Activated T-helper 17 cell treated with anti-CD3 and anti-CD28 coated beads, Interleukin-2, amount 50 U/mL, for 72 hours (primary cell): ENCODE measurements around the gene ADARB2. TPM values are rescaled to one million over a fixed set of nuclear protein-coding genes. Genes with fewer than 3 reads are reported as not detected.

ENCODE experiments used
- ATAC-seq: fragments of 150-1000 bp; cut with Tn5 transposase; replicated peaks from 2 replicates; pipeline ENCODE4 v1.10.0; 2021; ENCODE audit warnings: mild to moderate bottlenecking, moderate library complexity
- H3K27ac Mint-ChIP-seq: one replicate; pipeline ENCODE4 v1.8.0; 2022; ENCODE audit warnings: mixed read lengths
- H3K27me3 Mint-ChIP-seq: one replicate; pipeline ENCODE4 v1.8.0; 2022; ENCODE audit warnings: mixed read lengths
- H3K36me3 Mint-ChIP-seq: one replicate; pipeline ENCODE4 v1.8.0; 2022; ENCODE audit warnings: low read depth, mild to moderate bottlenecking, mixed read lengths
- H3K4me1 Mint-ChIP-seq: one replicate; pipeline ENCODE4 v1.8.0; 2022; ENCODE audit warnings: mixed read lengths
- H3K4me3 Mint-ChIP-seq: one replicate; pipeline ENCODE4 v1.8.0; 2022; ENCODE audit warnings: mild to moderate bottlenecking, mixed read lengths
- H3K9me3 Mint-ChIP-seq: one replicate; pipeline ENCODE4 v1.8.0; 2022; ENCODE audit warnings: mixed read lengths
- total RNA-seq, 2 donors: library from RNA; stranded (reverse); gene quantifications; one replicate each; pipeline ENCODE4 v1.2.3, GENCODE V29; 2022

Gene ADARB2
- total RNA-seq, 2 donors from 2014 or later, result not detected

DNA sequence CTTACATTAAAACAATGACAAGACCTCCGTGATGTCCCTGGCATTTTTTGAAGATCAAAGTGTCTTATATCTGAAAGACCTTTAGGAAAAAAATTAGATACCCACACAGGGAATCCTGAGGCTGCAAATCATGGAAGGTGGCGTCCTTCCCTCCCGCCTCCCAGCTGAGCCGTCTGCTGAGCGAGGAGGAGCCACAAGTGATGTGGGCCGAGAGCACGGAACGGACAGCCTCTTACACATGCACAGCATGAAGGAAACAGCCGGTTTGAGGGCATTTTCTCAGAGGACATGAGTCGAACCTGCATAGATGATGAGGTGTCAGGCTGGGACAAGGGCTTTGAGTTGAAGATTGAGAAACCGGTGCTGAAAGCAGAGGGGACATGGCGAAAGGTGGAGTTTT, 163.3 kb downstream of the ADARB2 start:
- H3K27me3 Mint-ChIP-seq, result peaks cover 21% of the 10 kb centered on the region
- ATAC-seq, result no peak

GRCh38 chr10:1573334-1573969, 163.9 kb downstream of the ADARB2 start:
- H3K27me3 Mint-ChIP-seq, result peaks cover 21% of the 10 kb centered on the region
- no peak for ATAC-seq
- H3K9me3 Mint-ChIP-seq, result no peaks in the 10 kb centered on the region
- no peaks in the 10 kb centered on the region for H3K36me3 Mint-ChIP-seq
- H3K27ac Mint-ChIP-seq, result no peak overlapping the region
- peaks cover 12% of the 10 kb centered on the region for H3K4me1 Mint-ChIP-seq
- H3K4me3 Mint-ChIP-seq, result no peak overlapping the region

More for the DNA sequence above, 163.3 kb downstream of the ADARB2 start:
- peaks cover 12% of the 10 kb centered on the region for H3K4me1 Mint-ChIP-seq
- no peak overlapping the region for H3K27ac Mint-ChIP-seq
- no peaks in the 10 kb centered on the region for H3K9me3 Mint-ChIP-seq
- no peaks in the 10 kb centered on the region for H3K36me3 Mint-ChIP-seq
- H3K4me3 Mint-ChIP-seq, result no peak overlapping the region

- Mint-ChIP-seq H3K27ac (no peak overlapping the region), H3K4me3 (no peak overlapping the region), H3K4me1 (peaks cover 12% of the 10 kb centered on the region), H3K36me3 (no peaks in the 10 kb centered on the region), H3K27me3 (peaks cover 21% of the 10 kb centered on the region), H3K9me3 (no peaks in the 10 kb centered on the region)
- ATAC-seq, result no peak
Measured at GRCh38 chr10:1572519-1573333, 164.6 kb downstream of the ADARB2 start.

DNA sequence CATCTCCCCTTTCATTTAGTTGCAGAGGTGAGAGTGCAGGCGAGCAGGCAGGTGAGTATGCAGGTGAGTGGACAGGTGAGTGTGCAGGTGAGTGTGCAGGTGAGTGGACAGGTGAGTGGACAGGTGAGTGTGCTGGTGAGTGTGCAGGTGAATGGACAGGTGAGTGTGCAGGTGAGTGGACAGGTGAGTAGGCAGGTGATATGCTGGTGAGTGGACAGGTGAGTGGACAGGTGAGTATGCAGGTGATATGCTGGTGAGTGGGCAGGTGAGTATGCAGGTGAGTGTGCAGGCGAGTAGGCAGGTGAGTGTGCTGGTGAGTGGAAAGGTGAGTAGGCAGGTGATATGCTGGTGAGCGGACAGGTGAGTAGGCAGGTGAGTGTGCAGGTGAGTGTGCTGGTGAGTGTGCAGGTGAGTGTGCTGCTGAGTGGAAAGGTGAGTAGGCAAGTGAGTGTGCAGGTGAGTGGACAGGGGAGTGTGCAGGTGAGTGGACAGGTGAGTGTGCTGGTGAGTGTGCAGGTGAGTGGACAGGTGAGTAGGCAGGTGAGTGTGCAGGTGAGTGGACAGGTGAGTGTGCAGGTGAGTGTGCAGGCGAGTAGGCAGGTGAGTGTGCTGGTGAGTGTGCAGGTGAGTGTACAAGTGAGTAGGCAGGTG, 165.6 kb downstream of the ADARB2 start:
- H3K36me3 Mint-ChIP-seq, result no peaks in the 10 kb centered on the region
- H3K4me3 Mint-ChIP-seq, result no peak overlapping the region
- peaks cover 21% of the 10 kb centered on the region for H3K27me3 Mint-ChIP-seq
- peaks cover 12% of the 10 kb centered on the region for H3K4me1 Mint-ChIP-seq
- no peak overlapping the region for H3K27ac Mint-ChIP-seq
- no peaks in the 10 kb centered on the region for H3K9me3 Mint-ChIP-seq
- ATAC-seq, result no peak

DNA sequence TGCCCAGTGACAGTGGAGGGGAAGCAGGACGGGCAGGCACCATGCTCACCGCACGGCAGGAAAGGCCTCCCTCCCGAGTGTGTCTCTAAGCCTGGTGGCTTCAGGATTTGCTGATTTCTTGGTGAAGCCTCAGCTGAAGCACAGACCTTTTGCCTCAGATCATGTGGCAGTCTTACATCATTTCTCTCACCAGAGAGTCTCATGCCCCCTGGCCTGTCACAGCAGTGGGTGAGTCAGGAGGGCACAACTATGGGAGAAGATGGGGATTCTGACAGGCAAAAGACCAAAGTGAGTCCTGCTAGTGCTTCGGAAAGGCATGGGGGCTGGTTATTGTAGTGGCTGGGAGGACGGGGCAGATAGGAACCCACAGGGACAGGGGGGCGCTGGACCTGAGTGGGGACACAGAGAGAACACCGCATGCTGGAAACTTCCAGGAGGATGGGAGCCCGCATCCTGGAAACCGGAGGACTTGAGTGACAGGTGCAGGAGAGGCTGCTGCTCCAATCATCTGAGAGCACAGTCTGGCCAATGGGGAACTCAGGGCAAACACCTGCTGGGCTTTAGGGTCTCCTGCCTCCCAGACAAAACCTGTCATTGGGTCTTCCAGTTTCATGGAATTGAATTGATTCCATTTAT, 166.8 kb downstream of the ADARB2 start:
- no peak for ATAC-seq
- H3K36me3 Mint-ChIP-seq, result no peaks in the 10 kb centered on the region
- H3K27me3 Mint-ChIP-seq, result peaks cover 21% of the 10 kb centered on the region
- H3K4me1 Mint-ChIP-seq, result peaks cover 12% of the 10 kb centered on the region
- no peaks in the 10 kb centered on the region for H3K9me3 Mint-ChIP-seq
- no peak overlapping the region for H3K27ac Mint-ChIP-seq
- no peak overlapping the region for H3K4me3 Mint-ChIP-seq

DNA sequence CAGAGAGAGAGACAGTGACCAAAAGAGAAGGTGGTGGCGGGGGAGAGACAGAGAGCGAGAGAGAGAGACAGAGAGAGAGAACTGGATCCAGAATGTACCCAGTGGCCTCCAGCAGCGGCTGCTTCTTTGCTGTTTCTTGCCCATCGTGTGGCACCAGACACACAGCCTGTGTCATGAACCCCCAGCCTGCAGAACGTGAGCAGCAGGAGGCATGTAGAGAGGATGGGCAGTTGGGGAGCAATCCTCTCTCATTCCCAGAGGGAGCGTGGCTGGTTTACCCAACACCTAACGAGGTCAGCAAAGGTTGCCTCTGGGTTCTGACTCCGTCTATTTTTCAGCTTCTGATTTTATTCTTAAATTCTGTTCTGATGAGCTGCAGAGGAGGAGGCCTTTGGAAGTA, 168.1 kb downstream of the ADARB2 start:
- ATAC-seq, result no peak
- no peak overlapping the region for H3K27ac Mint-ChIP-seq
- H3K4me1 Mint-ChIP-seq, result peaks cover 12% of the 10 kb centered on the region
- H3K27me3 Mint-ChIP-seq, result peaks cover 21% of the 10 kb centered on the region
- H3K4me3 Mint-ChIP-seq, result no peak overlapping the region
- no peaks in the 10 kb centered on the region for H3K36me3 Mint-ChIP-seq
- H3K9me3 Mint-ChIP-seq, result no peaks in the 10 kb centered on the region

DNA sequence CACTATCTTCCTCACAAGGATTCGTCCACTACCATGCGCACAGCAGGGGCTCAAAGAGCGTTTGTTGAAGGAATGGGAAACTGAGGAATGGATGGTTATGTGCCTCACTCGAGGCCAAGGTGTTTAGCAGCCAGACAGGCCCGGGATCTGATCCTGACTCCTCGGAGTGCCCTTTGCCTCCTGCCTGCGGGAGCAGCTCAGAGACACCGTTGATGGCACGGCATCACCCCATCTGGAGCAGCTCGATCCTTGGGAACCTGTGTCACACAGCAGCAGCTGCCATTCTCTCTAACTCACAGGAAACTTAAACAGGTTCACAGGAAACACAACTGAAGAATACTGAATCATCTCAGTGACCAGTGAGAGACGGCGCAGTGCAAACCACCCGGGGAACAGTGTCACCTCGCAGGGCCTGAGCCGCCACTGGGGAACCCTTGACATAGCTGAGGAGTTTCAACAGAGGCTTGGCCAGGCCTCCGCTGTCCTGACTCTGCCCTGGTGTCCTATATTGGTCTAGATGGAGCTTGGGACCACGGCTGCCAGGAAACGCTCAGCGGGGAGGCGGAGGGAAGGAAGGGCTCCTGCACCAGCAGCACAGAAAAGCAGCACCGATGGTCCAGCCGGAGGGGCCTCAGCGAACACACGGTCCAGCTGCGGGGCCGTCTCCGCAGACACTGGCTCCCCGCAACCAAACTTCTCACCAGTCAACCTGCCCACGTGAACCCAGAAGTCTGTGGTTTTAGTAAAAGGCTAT, 169.4 kb downstream of the ADARB2 start:
- no peaks in the 10 kb centered on the region for H3K9me3 Mint-ChIP-seq
- H3K36me3 Mint-ChIP-seq, result no peaks in the 10 kb centered on the region
- ATAC-seq, result no peak
- no peak overlapping the region for H3K4me3 Mint-ChIP-seq
- H3K27me3 Mint-ChIP-seq, result peaks cover 21% of the 10 kb centered on the region
- H3K4me1 Mint-ChIP-seq, result peaks cover 12% of the 10 kb centered on the region
- no peak overlapping the region for H3K27ac Mint-ChIP-seq

DNA sequence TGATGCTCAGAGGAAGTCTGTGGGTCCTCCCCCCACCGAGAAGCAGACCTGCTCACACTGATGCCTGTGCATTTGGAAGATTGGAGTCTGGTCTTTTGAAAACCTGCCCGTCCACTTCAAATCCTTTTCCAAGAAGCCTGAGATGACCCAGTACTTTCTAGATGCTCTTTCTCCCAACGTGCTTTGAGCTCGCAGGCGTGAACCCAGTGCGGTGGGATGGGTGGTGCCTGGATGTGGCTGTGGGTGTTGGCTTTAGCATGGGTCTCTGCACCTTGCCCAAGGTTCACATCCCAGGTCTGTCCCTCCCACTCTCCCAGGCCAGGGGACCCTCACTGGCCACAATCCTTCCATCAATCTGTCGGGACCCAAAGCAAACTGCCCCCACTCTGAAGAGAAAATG, 170.2 kb downstream of the ADARB2 start:
- H3K9me3 Mint-ChIP-seq, result no peaks in the 10 kb centered on the region
- ATAC-seq, result no peak
- H3K36me3 Mint-ChIP-seq, result no peaks in the 10 kb centered on the region
- peaks cover 8% of the 10 kb centered on the region for H3K4me1 Mint-ChIP-seq
- H3K4me3 Mint-ChIP-seq, result no peak overlapping the region
- no peak overlapping the region for H3K27ac Mint-ChIP-seq
- H3K27me3 Mint-ChIP-seq, result peaks cover 17% of the 10 kb centered on the region

DNA sequence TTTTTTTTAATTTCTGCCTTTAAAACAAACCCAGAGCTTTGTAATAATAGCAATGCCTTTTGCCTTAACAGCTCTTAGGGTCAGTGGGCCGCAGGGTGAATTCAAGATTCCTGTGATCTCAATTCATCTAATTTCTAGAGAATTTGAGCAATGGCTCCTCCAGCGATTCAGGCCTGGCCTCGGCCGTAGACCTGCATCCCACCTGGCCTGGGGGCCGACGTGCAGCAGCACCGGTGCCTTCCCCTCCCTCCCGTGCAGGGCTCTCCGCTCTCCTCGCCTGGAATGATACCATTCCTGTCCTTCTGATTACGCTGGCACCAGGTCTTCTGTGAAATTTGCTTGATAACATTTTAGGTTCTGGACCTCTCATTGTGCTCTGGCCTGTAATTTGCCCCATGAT, 172.5 kb downstream of the ADARB2 start:
- H3K9me3 Mint-ChIP-seq, result no peaks in the 10 kb centered on the region
- ATAC-seq, result no peak
- H3K4me3 Mint-ChIP-seq, result no peak overlapping the region
- no peaks in the 10 kb centered on the region for H3K4me1 Mint-ChIP-seq
- no peaks in the 10 kb centered on the region for H3K36me3 Mint-ChIP-seq
- no peak overlapping the region for H3K27ac Mint-ChIP-seq
- H3K27me3 Mint-ChIP-seq, result peaks cover 8% of the 10 kb centered on the region

GRCh38 chr10:1563028-1563427, 174.3 kb downstream of the ADARB2 start:
- peaks cover 17% of the 10 kb centered on the region for H3K27me3 Mint-ChIP-seq
- H3K4me1 Mint-ChIP-seq, result no peaks in the 10 kb centered on the region
- no peak overlapping the region for H3K27ac Mint-ChIP-seq
- no peak for ATAC-seq
- H3K9me3 Mint-ChIP-seq, result no peaks in the 10 kb centered on the region
- H3K36me3 Mint-ChIP-seq, result no peaks in the 10 kb centered on the region
- no peak overlapping the region for H3K4me3 Mint-ChIP-seq

DNA sequence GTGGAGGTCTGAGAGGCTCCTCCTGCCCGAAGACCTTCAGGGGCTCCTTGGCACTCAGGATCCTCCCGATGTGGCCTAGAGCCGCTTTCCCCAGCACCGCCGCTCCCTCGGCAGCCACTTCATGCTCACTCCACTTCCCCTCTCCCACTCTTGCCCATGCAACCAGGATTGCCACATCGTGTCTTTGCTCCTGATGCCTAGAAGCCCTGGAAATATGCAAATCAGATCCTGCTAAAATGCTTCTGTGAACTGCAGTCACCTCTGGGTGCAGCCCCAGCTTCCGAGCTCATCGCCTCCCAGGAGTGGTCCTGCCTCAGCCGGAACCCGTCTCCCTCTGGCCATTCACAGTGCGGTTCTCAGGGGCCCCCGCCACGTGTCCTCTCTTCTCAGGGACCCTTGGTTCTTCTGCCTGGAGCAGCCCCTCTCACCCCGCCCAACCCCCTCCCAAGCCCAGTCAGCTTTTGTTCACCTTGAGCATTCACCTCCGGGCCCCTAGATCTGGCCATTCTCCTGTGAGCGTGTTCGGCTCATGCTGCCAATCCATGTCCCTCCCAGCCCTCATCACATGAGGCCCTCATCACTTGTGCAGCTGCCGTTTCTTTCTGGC, 175.5 kb downstream of the ADARB2 start:
- Mint-ChIP-seq H3K9me3 (no peaks in the 10 kb centered on the region), H3K4me1 (no peaks in the 10 kb centered on the region), H3K36me3 (no peaks in the 10 kb centered on the region), H3K27ac (no peak overlapping the region), H3K4me3 (no peak overlapping the region), H3K27me3 (peaks cover 20% of the 10 kb centered on the region)
- no peak for ATAC-seq

DNA sequence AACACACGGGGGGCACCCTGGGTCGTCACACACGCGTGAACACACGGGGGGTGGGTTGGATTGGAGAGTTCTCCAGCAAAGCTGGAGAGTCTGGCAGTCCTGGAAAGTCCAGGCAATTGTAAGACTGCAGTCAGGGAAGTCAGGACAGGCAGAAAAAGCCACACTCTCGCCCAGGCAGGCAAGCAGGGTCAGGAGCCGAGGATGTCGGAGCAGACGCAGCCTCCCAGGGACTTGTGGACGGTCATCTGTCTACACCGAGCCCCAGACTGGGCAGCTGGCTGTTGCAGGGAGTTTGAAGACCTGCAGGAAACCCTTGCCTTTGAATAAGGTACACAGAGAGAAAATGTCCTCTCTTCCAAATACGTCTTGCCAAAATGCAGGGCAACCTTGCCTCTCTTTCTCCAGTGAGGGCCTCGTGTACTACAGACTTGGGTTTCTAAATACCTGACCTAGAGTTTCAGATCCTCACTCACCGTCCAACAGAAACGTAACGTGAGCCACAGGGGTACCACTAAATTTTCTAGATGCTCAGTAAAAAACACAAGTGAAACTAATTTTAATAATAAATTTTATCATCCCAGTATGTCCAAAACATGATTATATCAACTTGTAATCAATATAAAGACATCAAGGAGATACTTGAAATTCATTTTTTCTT, 176.7 kb downstream of the ADARB2 start:
- Mint-ChIP-seq H3K27me3 (peaks cover 20% of the 10 kb centered on the region), H3K4me1 (no peaks in the 10 kb centered on the region), H3K9me3 (no peaks in the 10 kb centered on the region), H3K4me3 (no peak overlapping the region), H3K27ac (no peak overlapping the region), H3K36me3 (no peaks in the 10 kb centered on the region)
- no peak for ATAC-seq

- no peak overlapping the region for H3K27ac Mint-ChIP-seq
- no peaks in the 10 kb centered on the region for H3K36me3 Mint-ChIP-seq
- no peak overlapping the region for H3K4me3 Mint-ChIP-seq
- H3K4me1 Mint-ChIP-seq, result no peaks in the 10 kb centered on the region
- no peak for ATAC-seq
- H3K27me3 Mint-ChIP-seq, result peaks cover 15% of the 10 kb centered on the region
- no peaks in the 10 kb centered on the region for H3K9me3 Mint-ChIP-seq
Measured at GRCh38 chr10:1559761-1560160, 177.6 kb downstream of the ADARB2 start.
